ENCODE measurements around the gene WARS2.

The WARS2 gene

GRCh38 chr1:119140177-119141019 lies at the start of gene WARS2:
Gene WARS2 (minus strand): TSS chr1:119140653. CDS start chr1:119140644, 9 bp downstream.
- no peak for TF ChIP-seq GATA2 (IDR thresholded peaks at IDR 0.05; ENCODE audit: low read depth, low read length)
- TF ChIP-seq GATA3 (IDR thresholded peaks at IDR 0.05; ENCODE audit: low read depth, low read length), result no peak

- TF ChIP-seq GATA2 (IDR thresholded peaks at IDR 0.05; ENCODE audit: low read depth, low read length) (no peak), GATA3 (IDR thresholded peaks at IDR 0.05; ENCODE audit: low read depth, low read length) (no peak)
These were observed 48.5 kb upstream of the WARS2 start for GRCh38 chr1:119188926-119189325.

- TF ChIP-seq GATA2 (IDR thresholded peaks at IDR 0.05; ENCODE audit: low read depth, low read length), result no peak
- no peak for TF ChIP-seq GATA3 (IDR thresholded peaks at IDR 0.05; ENCODE audit: low read depth, low read length)
These were observed 47.0 kb upstream of the WARS2 start for GRCh38 chr1:119187416-119187815.

GRCh38 chr1:119186471-119186870 lies 46.0 kb upstream of the WARS2 start:
- no peak for TF ChIP-seq GATA2 (IDR thresholded peaks at IDR 0.05; ENCODE audit: low read depth, low read length)
- TF ChIP-seq GATA3 (IDR thresholded peaks at IDR 0.05; ENCODE audit: low read depth, low read length), result no peak

- no peak for TF ChIP-seq GATA2 (IDR thresholded peaks at IDR 0.05; ENCODE audit: low read depth, low read length)
- no peak for TF ChIP-seq GATA3 (IDR thresholded peaks at IDR 0.05; ENCODE audit: low read depth, low read length)
These were observed 44.5 kb upstream of the WARS2 start for GRCh38 chr1:119184972-119185371.

GRCh38 chr1:119181218-119181617 lies 40.8 kb upstream of the WARS2 start:
- TF ChIP-seq GATA3 (IDR thresholded peaks at IDR 0.05; ENCODE audit: low read depth, low read length), result no peak
- no peak for TF ChIP-seq GATA2 (IDR thresholded peaks at IDR 0.05; ENCODE audit: low read depth, low read length)

GRCh38 chr1:119179051-119179450 lies 38.6 kb upstream of the WARS2 start:
- TF ChIP-seq GATA3 (IDR thresholded peaks at IDR 0.05; ENCODE audit: low read depth, low read length), result no peak
- no peak for TF ChIP-seq GATA2 (IDR thresholded peaks at IDR 0.05; ENCODE audit: low read depth, low read length)

- TF ChIP-seq GATA3 (IDR thresholded peaks at IDR 0.05; ENCODE audit: low read depth, low read length) (no peak), GATA2 (IDR thresholded peaks at IDR 0.05; ENCODE audit: low read depth, low read length) (no peak)
These were observed 22.9 kb upstream of the WARS2 start for GRCh38 chr1:119163396-119163795.

GRCh38 chr1:119160866-119161265 lies 20.4 kb upstream of the WARS2 start:
- no peak for TF ChIP-seq GATA3 (IDR thresholded peaks at IDR 0.05; ENCODE audit: low read depth, low read length)
- TF ChIP-seq GATA2 (IDR thresholded peaks at IDR 0.05; ENCODE audit: low read depth, low read length), result no peak

GRCh38 chr1:119160409-119160808 lies 20.0 kb upstream of the WARS2 start:
- TF ChIP-seq GATA2 (IDR thresholded peaks at IDR 0.05; ENCODE audit: low read depth, low read length) (no peak), GATA3 (IDR thresholded peaks at IDR 0.05; ENCODE audit: low read depth, low read length) (no peak)

GRCh38 chr1:119159966-119160365 lies 19.5 kb upstream of the WARS2 start:
- no peak for TF ChIP-seq GATA2 (IDR thresholded peaks at IDR 0.05; ENCODE audit: low read depth, low read length)
- no peak for TF ChIP-seq GATA3 (IDR thresholded peaks at IDR 0.05; ENCODE audit: low read depth, low read length)

DNA sequence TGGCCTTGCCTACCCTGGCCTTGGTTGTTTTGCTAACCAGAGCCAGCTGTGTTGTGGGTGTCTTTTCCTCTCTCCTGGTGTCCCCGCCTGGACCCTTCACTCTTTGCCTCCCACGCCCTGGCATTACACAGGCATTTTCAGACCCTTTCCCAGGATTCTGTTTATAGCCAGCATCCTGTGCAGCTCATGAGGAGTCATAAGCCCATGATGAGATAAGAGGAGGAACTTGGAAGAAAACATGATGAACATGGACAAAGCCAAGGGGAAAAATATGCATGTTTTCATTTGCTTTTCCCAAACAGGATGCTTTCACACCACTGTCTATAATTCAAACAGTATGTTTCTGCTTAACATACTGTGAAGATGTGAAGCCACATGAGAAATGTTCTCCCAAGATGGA lies 18.7 kb upstream of the WARS2 start:
- no peak for TF ChIP-seq GATA2 (IDR thresholded peaks at IDR 0.05; ENCODE audit: low read depth, low read length)
- TF ChIP-seq GATA3 (IDR thresholded peaks at IDR 0.05; ENCODE audit: low read depth, low read length), result no peak

GRCh38 chr1:119150150-119150549 lies 9.7 kb upstream of the WARS2 start:
- no peak for TF ChIP-seq GATA3 (IDR thresholded peaks at IDR 0.05; ENCODE audit: low read depth, low read length)
- no peak for TF ChIP-seq GATA2 (IDR thresholded peaks at IDR 0.05; ENCODE audit: low read depth, low read length)

- TF ChIP-seq GATA3 (IDR thresholded peaks at IDR 0.05; ENCODE audit: low read depth, low read length) (no peak), GATA2 (IDR thresholded peaks at IDR 0.05; ENCODE audit: low read depth, low read length) (no peak)
These were observed 7.2 kb upstream of the WARS2 start for GRCh38 chr1:119147661-119148090.

- TF ChIP-seq GATA2 (IDR thresholded peaks at IDR 0.05; ENCODE audit: low read depth, low read length) (no peak), GATA3 (IDR thresholded peaks at IDR 0.05; ENCODE audit: low read depth, low read length) (no peak)
These were observed 6.0 kb upstream of the WARS2 start for GRCh38 chr1:119146466-119146865.

Measured in SH-SY5Y (cell line).